Adrenal gland (tissue), 5 donors: ENCODE results near the gene SIL1.

ENCODE experiments used
- CTCF ChIP-seq, 6 experiments: fragments of 450-650 bp in 4 of 6; fragments of 200-600 bp in 2 of 6; sonication (generic) in 1 of 6; IDR thresholded peaks; 1 replicate in 5 of 6; 2 replicates in 1 of 6; pipeline versions ENCODE4 v1.5.1 to v1.8.0; 2016 to 2021; ENCODE audit warnings: antibody characterized with exemption in 6 of 6, mild to moderate bottlenecking in 2 of 6, moderate library complexity in 1 of 6
- POLR2A ChIP-seq, 2 donors: fragments of 450-650 bp; IDR thresholded peaks; one replicate each; pipeline ENCODE4 v1.6.1; 2017; ENCODE audit warnings: antibody characterized with exemption in 2 of 2, mild to moderate bottlenecking in 2 of 2, moderate library complexity in 1 of 2
- donor health status: DM: no; HTN: no; CAD: no.

DNA sequence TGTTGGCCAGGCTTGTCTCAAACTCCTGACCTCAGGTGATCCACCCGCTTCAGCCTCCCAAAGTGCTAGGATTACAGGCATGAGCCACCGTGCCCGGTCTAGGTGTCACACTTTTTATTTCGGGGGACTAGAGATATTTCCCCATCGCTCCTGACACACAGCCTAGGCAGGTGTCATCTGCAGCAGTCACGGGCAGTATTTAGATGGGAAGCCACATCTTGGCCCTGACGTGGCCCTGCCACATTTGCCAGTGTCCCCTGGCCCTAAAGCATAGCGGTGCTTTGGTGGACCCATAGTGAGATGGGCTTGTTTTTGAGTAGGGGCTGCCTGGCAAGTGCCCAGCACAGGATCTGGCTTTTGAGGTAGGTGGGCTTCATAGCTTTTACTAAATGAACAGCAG lies 278.0 kb downstream of the SIL1 start:
- no peak for TF ChIP-seq CTCF (IDR thresholded peaks at IDR 0.05)
- TF ChIP-seq POLR2A (IDR thresholded peaks at IDR 0.05), result no peak
